Stimulated activated CD8-positive, alpha-beta memory T cell treated with anti-CD3 and anti-CD28 coated beads, Interleukin-2, amount 100 ng/mL, for 48 hours (primary cell): ENCODE data around the gene CCNG1.
"Not testable (repeated sequence)": the region's sequence is repeated elsewhere in the genome, so short reads cannot be mapped to it uniquely, and the experiment has no call there.

ENCODE experiments used
- DNase-seq, 2 donors: peaks; one replicate each; pipeline ENCODE4 v3.0.0-alpha.2; 2020; ENCODE audit warnings: low read depth in 2 of 2

The CCNG1 gene, protein sequence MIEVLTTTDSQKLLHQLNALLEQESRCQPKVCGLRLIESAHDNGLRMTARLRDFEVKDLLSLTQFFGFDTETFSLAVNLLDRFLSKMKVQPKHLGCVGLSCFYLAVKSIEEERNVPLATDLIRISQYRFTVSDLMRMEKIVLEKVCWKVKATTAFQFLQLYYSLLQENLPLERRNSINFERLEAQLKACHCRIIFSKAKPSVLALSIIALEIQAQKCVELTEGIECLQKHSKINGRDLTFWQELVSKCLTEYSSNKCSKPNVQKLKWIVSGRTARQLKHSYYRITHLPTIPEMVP

DNA sequence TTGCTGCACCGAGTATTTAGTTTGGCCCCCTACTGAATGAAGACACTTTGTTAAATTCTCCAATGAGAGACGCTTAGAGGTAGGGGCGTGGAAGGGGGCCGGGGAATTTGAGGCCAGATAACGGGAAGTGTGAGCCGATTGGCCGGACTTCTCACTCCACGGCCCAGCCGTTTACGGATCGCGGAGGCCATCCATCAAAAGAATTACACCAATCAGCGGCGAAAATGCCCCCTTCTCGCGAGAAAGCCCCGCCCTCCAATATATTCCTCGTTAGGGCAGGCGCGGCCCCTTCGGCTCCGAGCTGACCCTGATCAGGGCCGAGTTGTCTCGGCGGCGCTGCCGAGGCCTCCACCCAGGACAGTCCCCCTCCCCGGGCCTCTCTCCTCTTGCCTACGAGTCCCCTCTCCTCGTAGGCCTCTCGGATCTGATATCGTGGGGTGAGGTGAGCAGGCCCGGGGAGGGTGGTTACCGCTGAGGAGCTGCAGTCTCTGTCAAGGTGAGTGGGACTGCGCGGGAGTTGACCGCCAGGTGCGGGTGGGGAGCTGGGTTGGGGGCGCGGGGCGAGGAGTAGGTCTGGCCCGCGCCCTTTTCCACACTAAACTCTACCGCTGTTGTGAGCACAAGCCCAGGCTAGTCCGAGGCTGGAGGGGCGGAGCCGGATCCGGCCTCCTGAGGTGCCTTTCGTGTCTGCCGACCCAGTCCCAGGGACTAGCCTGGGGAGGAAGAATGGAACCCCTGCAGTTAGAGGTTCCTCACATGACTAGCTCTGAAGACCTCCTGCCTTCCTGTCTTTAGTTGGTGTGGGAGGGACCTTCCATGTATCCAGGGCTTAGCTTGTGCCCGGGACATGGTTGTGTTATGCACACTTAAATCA is at the start of gene CCNG1:
Gene CCNG1, plus strand, starts transcription at position 287 of the 874 bp plus-strand sequence. CDS start 1,662 bp downstream, outside the sequence.
- DNase-seq, result peak; percentile 75 to 82

DNA sequence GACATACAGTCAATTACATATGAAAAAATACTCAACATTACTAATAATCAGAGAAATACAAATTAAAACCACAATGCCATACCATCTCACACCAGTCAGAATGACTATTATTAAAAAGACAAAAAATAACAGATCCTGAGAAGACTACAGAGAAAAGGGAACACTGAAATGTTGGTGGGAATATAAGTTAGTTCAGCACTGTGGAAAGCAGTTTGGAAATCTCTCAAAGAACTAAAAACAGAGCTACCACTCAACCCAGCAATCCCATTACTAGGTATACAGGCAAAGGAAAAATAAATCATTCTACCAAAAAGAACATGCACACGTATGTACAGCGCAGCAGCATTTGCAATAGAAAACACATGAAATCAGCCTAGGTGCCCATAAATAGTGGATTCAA is 41.6 kb upstream of the CCNG1 start:
- no peak for DNase-seq

DNA sequence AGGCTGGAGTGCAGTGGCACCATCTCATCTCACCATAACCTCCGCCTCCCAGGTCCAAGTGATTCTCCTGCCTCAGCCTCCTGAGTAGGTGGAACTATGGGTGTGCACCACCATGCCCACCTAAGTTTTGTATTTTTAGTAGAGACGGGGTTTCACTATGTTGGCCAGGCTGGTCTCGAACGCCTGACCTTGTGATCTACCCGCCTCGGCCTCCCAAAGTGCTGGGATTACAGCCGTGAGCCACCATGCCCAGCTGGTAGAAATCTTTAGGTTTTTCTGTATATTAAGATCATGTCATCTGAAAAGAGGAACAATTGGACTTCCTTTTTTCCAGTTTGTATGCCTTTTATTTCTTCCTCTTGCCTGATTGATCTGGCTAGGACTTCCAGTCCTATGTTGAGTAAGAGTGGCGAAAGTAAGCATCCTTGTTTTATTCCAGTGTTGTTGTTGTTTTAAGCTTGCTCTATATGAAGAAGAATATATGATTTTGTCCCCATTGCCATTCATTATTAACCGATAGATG is 40.5 kb upstream of the CCNG1 start:
- DNase-seq, result not testable (repeated sequence)

DNA sequence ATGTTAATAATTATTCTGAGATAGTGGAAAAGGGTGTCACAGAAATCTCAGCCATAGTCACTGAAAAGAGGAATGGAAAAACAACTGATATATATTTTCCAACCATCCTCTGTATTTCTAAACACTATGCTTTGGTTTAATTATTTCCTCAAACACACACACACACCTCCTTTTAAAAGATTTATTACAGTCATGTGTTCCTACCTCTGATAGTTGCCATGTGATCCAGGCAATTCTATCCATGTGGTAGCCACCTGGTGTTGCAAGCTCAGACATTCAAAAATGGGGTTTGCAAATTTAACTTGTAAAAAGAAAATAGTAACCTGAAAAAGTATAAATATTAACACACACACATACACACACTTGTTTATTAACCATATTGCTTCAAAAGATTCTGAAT is 40.0 kb upstream of the CCNG1 start:
- no peak for DNase-seq

DNA sequence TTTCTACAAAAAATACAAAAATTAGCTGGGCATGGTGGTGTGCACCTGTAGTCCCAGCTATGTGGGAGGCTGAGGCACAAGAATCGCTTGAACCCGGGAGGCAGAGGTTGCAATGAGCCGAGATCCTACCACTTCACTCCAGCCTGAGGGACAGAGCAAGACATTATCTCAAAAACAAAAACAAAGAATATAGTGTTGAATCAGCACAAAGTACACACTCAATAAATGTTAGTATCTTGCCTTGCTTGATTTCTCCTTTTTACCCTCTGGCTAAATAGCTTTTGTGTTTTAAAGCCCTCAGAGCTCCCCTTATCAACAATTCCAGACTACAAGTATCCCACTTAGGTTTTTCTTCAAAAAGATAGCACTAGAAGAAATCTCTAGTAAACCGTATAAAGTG is 37.5 kb upstream of the CCNG1 start:
- DNase-seq, result no peak

DNA sequence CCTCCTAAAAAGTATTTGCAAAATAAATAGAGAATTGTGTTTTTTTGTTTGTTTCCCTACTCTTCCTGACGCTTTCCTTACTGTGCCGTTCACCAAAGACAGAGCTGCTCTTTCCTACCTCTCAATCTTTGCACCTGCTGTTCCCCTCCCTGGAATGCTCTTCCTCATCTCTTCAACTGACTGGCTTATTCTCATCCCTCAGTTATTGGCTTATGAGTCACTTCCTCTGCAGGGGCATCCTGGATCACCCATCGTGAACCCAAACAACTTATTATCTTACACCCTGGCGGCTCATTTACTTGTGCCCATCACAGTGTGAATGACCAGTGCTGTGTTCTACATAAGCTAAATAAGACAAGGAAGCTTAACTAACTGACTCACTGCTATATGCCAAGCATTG is 36.1 kb upstream of the CCNG1 start:
- no peak for DNase-seq

DNA sequence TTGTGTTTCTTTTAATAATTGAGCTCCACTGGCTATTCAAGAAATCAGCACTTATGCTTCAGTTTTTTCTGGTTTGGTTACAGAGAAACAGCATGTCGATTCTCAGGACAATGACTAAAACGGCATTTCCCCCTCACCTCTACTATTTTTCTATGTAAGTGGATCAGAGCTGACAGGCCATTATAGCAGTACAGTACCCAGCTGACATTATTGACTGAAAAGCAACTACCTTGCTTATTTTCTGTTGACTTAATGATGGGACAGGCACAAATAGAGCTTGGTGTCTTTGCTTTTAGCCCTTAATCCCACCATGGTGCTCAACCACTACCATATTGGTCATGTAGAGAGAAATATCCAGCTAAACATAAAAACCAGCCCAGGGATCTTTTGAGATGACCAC is 35.4 kb upstream of the CCNG1 start:
- DNase-seq, result no peak

DNA sequence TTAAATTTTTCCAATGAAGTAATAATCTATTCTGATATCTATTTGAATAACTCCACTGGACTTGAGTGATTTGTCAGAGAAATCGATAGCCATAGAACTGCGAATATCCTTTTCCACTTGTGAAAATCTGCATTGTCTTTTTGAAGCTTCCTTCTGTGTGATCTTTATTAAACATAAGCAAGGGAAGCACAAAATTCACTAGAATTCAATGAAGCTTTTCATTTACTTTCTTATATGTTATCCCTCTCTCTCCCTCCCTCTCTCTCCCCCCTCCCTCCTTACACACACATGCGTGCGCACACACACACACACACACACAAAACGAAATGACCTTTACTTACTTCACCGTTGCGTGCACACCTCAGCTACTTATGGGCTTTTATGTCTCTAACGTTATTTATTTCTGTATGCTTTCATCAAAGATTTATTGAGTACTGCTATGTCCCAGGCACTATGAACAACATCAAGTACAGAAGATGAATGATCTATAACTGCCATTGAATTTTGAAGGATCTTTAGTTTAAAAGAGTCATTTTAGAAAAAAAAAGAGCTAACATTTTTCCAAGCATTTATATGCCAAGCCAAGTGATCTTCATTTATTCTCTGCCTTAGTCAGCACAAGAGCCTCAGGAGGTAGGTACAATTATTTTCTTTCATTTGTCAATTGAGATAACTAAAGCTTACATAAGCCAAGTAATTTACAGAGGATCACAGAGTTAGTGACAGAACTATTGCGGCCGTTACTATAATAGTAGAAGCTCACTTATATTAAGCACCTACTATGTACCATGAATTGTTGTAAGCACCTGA is 32.8 kb upstream of the CCNG1 start:
- DNase-seq, result no peak

DNA sequence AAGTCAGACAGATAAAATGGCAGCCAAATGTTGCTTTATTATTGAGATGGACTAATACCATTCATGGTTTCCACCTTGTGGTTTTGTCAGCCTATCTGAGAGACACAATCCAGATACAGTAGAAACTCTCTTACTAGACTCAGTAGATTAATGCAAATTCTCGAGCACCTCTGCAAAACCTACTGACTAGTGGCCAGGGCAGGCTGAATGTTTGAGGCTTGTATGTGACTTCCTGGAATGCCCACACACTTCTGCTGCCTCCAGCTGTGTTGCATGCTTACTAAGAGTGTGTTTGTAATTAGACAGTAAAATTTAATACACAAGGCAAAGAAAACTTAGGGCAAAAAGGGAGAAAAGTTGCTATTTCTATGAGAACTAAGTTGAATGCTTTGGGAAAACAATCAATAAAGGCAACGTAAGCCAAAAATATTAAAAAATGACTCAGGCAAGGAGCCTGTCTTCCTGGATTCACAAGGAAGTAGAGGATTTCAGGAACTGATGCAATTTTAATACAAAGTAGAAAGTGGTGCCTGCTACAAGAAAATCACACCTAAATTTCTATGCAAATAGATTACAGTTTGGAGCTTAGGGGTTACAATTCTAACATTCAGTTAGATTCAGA is 30.2 kb upstream of the CCNG1 start:
- no peak for DNase-seq

DNA sequence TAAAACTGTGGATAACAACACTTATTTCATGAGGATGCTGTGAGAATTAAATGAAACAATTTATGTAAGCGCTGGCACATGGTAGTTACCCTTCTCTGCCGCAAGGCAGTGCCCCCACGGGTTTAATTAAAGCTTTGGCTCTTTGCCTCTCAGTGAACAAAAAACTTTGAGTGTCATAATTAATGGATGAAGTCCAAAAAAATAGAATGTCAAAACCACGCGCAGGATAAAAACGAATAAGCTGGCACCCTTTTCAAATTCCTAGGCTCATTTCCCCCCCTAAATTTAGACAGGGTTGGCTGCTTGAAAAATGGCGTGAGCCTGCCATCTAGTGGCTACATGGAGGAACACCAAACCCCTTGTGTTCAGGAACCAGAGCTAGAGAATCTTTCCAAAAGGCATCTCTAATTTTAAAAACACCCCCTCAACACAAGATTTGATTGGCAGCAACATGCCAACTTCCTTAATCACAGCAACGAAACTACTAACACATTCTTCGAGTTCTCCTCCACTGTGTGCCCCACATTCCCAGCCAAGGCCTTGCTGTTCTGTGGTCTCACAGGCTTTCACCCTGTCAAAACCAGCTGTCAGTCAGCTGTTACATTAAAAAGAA is 29.0 kb upstream of the CCNG1 start:
- DNase-seq, result peak; percentile 27 to 30

DNA sequence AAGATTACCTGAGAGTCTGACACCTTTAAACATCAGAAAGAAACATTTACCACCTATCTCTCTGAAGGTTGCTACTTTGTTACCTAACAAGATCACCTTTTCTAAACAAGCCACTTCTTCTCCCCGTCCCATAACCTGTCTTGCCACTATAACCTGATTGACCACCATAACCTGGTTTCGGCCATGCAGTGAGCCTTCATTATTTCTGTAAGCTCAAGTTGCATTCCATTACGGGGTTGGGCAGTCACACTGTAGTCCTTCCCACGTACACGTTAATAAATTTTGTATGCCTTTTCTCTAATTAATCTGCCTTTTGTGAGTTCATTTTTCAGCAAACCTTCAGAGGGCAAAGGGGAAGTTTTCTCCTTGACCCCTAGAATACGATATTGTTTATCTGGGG is 28.0 kb upstream of the CCNG1 start:
- DNase-seq, result no peak

DNA sequence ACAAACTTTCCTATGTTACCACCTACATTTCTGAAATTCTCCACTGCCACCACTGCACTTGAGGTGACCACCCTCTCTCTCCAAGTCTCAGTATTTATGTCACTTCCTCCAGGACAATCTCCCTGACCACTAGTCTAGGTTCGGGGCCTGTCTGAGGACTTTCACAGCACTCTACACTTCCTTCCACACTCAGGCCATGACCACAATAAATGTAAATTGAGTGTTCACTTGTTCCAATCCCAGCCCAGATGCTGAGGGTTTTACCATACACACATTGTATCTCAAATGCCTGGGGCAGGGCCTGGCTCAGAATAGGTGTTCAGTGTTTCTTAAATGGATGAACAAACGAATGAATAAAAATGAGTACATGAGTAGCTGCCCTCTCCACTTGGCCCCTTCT is 26.9 kb upstream of the CCNG1 start:
- no peak for DNase-seq

DNA sequence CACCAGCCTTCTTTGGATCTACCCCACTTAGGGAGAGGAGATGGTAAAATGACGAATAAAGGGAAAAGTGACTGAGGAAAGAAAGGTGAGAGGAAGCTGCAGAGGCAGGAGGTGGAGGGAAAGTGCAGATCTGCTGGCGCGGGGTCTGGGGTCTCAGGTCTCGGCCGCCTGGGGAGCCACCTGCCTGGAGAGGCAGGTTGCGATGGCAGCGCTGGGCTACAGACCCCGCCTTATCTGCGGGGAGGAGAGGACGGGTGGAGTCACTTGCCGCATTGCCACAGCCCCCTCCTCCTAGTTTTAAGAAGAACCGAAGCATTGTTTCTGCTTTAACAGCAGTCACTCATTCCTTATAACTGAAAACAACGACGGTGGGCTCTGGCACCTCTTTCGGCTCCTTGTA is 21.7 kb upstream of the CCNG1 start:
- DNase-seq, result not testable (repeated sequence)

DNA sequence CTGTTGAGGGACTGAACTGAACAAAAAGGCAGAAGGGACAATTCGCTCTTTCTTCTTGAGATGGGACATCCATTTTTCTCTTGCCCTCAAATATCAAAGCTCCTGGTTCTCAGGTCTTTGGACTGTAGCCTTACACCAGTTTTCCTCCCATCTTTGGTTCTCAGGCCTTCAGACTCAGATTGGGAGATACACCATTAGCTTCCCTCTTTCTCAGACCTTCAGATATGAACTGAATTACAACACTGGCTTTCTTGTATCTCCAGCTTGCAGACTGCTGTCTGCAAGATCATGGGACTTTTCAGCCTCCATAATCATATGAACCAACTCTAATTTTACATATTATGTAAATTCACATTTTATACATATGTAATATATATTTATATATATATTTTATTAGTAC is 12.6 kb upstream of the CCNG1 start:
- no peak for DNase-seq

DNA sequence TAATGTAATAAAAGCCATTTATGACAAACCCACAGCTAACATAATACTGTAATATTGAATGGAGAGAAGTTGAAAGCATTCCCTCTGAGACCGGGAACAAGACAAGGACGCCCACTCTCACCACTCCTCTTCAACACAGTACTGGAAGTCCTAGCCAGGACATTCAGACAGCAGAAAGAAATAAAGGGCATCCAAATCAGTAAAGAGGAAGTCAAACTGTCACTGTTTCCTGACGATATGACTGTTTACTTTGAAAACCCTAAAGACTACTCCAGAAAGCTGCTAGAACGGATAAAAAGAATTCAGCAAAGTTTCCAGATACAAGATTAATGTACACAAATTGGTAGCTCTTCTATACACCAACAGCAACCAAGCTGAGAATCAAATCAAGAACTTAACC is 11.3 kb upstream of the CCNG1 start:
- not testable (repeated sequence) for DNase-seq

DNA sequence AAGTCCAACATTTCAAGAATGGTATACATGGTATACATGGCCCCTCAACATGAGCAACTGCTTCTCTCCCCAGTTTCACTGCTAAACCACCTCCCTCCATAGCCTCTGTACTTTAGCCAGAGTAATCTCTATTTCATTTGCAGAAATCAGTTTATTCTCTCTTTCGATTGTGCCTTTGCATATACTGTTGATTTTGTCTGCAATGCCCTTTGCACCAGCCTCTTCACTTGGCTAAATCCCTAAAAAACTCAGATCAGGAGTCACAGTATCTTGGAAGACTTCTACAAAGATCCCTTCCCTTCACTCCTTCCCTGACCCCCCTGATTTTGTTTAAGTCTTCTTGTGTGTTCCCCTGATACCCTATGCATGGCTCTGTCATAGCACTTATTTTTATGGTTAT is 4.9 kb upstream of the CCNG1 start:
- DNase-seq, result no peak

DNA sequence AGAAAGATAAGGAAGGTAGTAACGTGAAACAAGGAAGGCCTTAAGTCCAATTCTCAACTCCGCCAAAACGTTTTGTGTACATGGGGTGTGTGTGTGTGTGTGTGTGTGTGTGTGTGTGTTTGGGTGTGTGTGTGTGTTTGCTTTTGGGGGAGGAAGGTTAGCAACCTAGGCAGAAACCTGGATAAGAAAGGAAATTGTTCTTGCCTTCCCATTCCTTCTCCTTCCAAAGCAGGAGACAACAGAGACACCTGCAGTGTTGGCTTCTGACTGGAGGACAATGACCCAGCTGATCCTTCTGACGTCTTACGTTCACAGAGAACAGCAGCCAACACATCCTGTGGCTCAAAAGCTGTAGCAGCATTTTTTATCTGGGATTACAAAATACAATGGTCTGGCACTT is 4.1 kb upstream of the CCNG1 start:
- no peak for DNase-seq

DNA sequence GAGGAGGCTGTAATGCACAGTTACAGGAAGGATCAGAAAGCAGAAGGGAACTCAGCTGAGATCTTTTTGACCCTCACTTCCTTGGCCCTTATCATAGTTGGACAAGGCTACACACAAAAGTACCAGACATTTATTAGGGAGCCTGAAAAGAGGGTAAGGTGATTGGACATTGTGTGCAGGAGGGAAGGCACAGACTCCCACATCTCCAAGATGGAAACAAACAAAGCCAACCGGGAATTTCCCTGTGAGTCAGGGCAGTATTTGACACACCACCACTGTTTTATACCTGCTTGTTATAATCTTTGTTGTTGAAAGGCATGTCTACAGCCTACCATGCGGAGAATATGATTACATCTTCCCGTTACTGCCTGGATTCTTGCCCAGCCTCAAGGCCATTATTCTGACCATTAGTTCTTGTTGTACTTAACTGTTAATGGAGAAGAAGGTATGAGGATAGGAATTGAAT is 3.0 kb upstream of the CCNG1 start:
- no peak for DNase-seq

DNA sequence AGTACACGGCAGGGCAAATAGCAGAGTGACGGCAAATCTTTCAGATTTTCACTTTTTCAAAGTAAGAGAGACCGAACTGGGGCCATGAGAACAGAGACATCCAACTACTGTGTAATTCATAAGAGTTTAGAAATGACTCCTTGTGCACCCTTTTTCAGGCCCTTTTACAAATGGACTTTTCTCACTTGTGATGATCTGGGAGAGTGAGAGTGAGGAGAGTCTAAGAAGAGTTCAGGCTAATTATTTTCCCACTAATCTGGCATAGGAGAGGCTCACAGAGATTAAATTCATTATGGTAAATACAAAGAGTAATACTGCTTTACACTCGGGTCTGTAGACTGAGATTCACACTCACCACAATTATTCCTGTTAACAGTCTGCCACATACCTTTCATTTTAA is 880 bp upstream of the CCNG1 start:
- no peak for DNase-seq

DNA sequence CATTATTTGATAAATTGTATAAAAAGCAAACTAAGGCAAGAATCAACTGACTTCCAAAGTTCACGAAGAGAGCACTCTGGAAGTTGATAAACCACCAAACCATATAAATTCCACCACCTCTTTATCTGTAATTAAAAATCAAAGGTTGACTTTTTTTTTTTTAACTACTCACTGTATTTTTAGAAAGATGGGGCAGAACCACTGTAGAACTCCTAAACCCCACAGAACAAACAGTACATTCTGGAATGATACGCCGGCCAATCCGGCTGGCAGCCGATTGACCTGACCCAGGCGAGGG is 435 bp upstream of the CCNG1 start:
- no peak for DNase-seq

DNA sequence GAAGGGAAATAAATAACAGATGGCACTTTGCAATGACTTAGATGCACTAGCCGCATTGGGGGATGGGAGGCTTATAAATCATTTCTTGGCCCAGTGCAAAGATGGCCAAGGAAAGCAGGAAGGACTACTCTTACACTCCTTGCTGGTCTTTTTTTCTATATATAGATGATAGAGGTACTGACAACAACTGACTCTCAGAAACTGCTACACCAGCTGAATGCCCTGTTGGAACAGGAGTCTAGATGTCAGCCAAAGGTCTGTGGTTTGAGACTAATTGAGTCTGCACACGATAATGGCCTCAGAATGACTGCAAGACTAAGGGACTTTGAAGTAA is 1.7 kb downstream of the CCNG1 start:
- no peak for DNase-seq

DNA sequence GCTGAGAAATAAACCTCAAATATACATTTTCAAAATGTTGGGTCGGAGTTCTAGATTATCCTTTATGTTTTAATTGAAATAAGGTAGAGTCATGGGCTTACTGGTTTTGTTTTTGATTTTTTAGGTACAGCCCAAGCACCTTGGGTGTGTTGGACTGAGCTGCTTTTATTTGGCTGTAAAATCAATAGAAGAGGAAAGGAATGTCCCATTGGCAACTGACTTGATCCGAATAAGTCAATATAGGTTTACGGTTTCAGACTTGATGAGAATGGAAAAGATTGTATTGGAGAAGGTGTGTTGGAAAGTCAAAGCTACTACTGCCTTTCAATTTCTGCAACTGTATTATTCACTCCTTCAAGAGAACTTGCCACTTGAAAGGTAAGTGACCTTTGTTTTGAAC is 3.6 kb downstream of the CCNG1 start:
- no peak for DNase-seq
